NCI-H1694 treated with DMSO at 0.1 percent for 48 hours (cell line): ENCODE data around the gene LCOR.

Experiments
- DNase-seq: peaks from one replicate; lab custom pipeline; 2025; lab: John Stamatoyannopoulos, UW

The LCOR gene

GRCh38 chr10:96987141-96987841 lies 155.2 kb downstream of the LCOR start:
- DNase-seq: no peak

GRCh38 chr10:96987842-96988175 lies 155.7 kb downstream of the LCOR start:
- DNase-seq: no peak

- DNase-seq: no peak
Measured at GRCh38 chr10:96988426-96988825, 156.3 kb downstream of the LCOR start.

- no peak for DNase-seq
Measured at GRCh38 chr10:96991313-96991841, 159.3 kb downstream of the LCOR start.

- no peak for DNase-seq
Measured at GRCh38 chr10:96992721-96993120, 160.6 kb downstream of the LCOR start.

GRCh38 chr10:96995851-96996250 lies 163.8 kb downstream of the LCOR start:
- DNase-seq: no peak

- DNase-seq: no peak
Measured at GRCh38 chr10:96996275-96996965, 164.3 kb downstream of the LCOR start.

- no peak for DNase-seq
Measured at GRCh38 chr10:96998329-96998888, 166.3 kb downstream of the LCOR start.

GRCh38 chr10:96999337-96999736 lies 167.2 kb downstream of the LCOR start:
- DNase-seq: no peak

GRCh38 chr10:96999987-97000386 lies 167.9 kb downstream of the LCOR start:
- no peak for DNase-seq

GRCh38 chr10:97000487-97001182 lies 168.5 kb downstream of the LCOR start:
- no peak for DNase-seq

GRCh38 chr10:97001183-97001991 lies 169.3 kb downstream of the LCOR start:
- DNase-seq: no peak

GRCh38 chr10:97002670-97003069 lies 170.6 kb downstream of the LCOR start:
- DNase-seq: no peak

- DNase-seq: no peak
Measured at GRCh38 chr10:97003151-97003803, 171.2 kb downstream of the LCOR start.

GRCh38 chr10:97003804-97004201 lies 171.7 kb downstream of the LCOR start:
- DNase-seq: no peak

- DNase-seq: no peak
Measured at GRCh38 chr10:97004591-97004990, 172.5 kb downstream of the LCOR start.

- no peak for DNase-seq
Measured at GRCh38 chr10:97005349-97005748, 173.3 kb downstream of the LCOR start.

- DNase-seq: no peak
Measured at GRCh38 chr10:97006364-97006763, 174.3 kb downstream of the LCOR start.

- DNase-seq: no peak
Measured at GRCh38 chr10:97007417-97007816, 175.3 kb downstream of the LCOR start.

- no peak for DNase-seq
Measured at GRCh38 chr10:97010695-97011206, 178.7 kb downstream of the LCOR start.

- DNase-seq: no peak
Measured at GRCh38 chr10:97011397-97011796, 179.3 kb downstream of the LCOR start.
